SK-N-MC (cell line): Measurements from ENCODE around the gene PBX1.

Source experiments
- EZH2 ChIP-seq: fragments of 200-600 bp; sonication (generic); IDR thresholded peaks from one replicate; pipeline ENCODE4 v1.6.1; 2017; ENCODE audit warnings: antibody characterized with exemption
- FOXP2 ChIP-seq: optimal IDR thresholded peaks from 2 replicates; pipeline ENCODE3; 2011; ENCODE audit warnings: mild to moderate bottlenecking, moderate library complexity; ENCODE audit not compliant: insufficient read depth; ENCODE audit errors: extremely low read length, control extremely low read depth
- POLR2AphosphoS5 ChIP-seq: IDR thresholded peaks from 2 replicates; pipeline ENCODE4 v1.6.1; 2012; ENCODE audit warnings: mild to moderate bottlenecking, low read depth, low read length, borderline replicate concordance

GRCh38 chr1:164765557-164765956 is 206.6 kb downstream of the PBX1 start:
- TF ChIP-seq EZH2 (no peak), FOXP2 (no peak), POLR2AphosphoS5 (no peak)
